ENCODE results near the gene TRIM74. TPM values are rescaled to one million over a fixed set of nuclear protein-coding genes. Genes with fewer than 3 reads are reported as not detected.
"Not testable (repeated sequence)": the region's sequence is repeated elsewhere in the genome, so short reads cannot be mapped to it uniquely, and the experiment has no call there.

Gene TRIM74
- polyA plus RNA-seq, 1 donor from 2014 or later, result 1.7 TPM

- not testable (repeated sequence) for H3K9me3 ChIP-seq (ENCODE audit: low read length); H2AFZ ChIP-seq (ENCODE audit: low read depth, low read length); H3F3A ChIP-seq (ENCODE audit: insufficient read depth, low read length, poor library complexity, severe bottlenecking); H3K36me3 ChIP-seq (ENCODE audit: insufficient read depth, low read length); H3K79me2 ChIP-seq (replicated peaks; ENCODE audit: insufficient read depth, low read length); H3K4me2 ChIP-seq (ENCODE audit: low read length); H3K9me2 ChIP-seq (ENCODE audit: insufficient read depth, low read length); H3K27me3 ChIP-seq (ENCODE audit: insufficient read depth, low read depth, low read length); H4K20me1 ChIP-seq (ENCODE audit: insufficient read depth); H3K4me3 ChIP-seq (ENCODE audit: low read length); H3K27ac ChIP-seq (ENCODE audit: low read length); H3K9ac ChIP-seq (ENCODE audit: low read length)
Measured at GRCh38 chr7:72945597-72945996, 23.7 kb downstream of the TRIM74 start.

DNA sequence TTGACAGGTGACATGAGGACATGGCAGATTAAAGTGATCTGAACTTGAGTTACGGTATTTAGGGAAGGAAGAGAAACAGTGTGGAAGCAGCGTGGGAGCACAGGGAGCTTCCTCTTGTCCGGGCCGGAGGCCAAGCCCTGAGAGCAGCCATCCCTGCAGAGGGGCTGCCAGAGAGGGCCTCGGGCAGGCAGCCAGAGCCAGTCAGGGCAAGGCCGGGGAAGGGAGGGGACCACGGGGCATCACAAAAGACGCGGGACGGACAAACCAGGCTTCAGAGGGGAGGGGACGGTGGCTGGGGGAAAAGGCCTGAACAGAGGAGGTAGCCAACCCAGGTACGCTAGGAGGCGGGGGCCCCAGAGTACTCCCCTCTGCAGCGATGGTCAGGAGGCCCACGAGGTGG, 24.3 kb downstream of the TRIM74 start:
- H3K9me3 ChIP-seq (ENCODE audit: low read length); H3K27me3 ChIP-seq (ENCODE audit: insufficient read depth, low read depth, low read length); H3K9me2 ChIP-seq (ENCODE audit: insufficient read depth, low read length); H4K20me1 ChIP-seq (ENCODE audit: insufficient read depth); H3K9ac ChIP-seq (ENCODE audit: low read length); H3K27ac ChIP-seq (ENCODE audit: low read length); H3K4me2 ChIP-seq (ENCODE audit: low read length); H2AFZ ChIP-seq (ENCODE audit: low read depth, low read length); H3F3A ChIP-seq (ENCODE audit: insufficient read depth, low read length, poor library complexity, severe bottlenecking); H3K79me2 ChIP-seq (replicated peaks; ENCODE audit: insufficient read depth, low read length); H3K36me3 ChIP-seq (ENCODE audit: insufficient read depth, low read length); H3K4me3 ChIP-seq (ENCODE audit: low read length): not testable (repeated sequence)

- H3K36me3 ChIP-seq (ENCODE audit: insufficient read depth, low read length), result not testable (repeated sequence)
Measured at GRCh38 chr7:72942956-72943355, 26.3 kb downstream of the TRIM74 start.

DNA sequence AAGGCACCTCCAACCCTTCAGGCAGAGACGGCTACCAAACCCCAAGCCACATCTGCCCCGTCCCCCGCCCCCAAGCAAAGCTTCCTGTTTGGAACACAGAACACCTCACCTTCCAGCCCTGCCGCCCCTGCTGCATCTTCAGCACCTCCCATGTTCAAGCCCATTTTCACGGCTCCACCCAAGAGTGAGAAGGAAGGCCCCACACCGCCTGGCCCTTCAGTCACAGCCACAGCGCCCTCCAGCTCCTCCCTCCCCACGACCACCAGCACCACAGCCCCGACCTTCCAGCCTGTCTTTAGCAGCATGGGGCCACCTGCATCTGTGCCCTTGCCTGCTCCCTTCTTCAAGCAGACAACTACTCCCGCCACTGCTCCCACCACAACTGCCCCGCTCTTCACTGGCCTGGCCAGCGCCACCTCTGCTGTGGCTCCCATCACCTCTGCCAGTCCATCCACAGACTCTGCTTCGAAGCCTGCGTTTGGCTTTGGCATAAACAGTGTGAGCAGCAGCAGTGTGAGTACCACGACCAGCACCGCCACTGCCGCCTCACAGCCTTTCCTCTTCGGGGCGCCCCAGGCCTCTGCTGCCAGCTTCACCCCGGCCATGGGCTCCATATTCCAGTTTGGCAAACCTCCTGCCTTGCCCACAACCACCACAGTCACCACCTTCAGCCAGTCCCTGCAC, 27.1 kb downstream of the TRIM74 start:
- H3K27ac ChIP-seq (ENCODE audit: low read length); H3K4me3 ChIP-seq (ENCODE audit: low read length); H3F3A ChIP-seq (ENCODE audit: insufficient read depth, low read length, poor library complexity, severe bottlenecking); H4K20me1 ChIP-seq (ENCODE audit: insufficient read depth); H3K9ac ChIP-seq (ENCODE audit: low read length); H3K9me2 ChIP-seq (ENCODE audit: insufficient read depth, low read length); H2AFZ ChIP-seq (ENCODE audit: low read depth, low read length); H3K79me2 ChIP-seq (replicated peaks; ENCODE audit: insufficient read depth, low read length); H3K27me3 ChIP-seq (ENCODE audit: insufficient read depth, low read depth, low read length); H3K9me3 ChIP-seq (ENCODE audit: low read length); H3K4me2 ChIP-seq (ENCODE audit: low read length); H3K36me3 ChIP-seq (ENCODE audit: insufficient read depth, low read length): not testable (repeated sequence)

More at GRCh38 chr7:72942956-72943355, 26.3 kb downstream of the TRIM74 start:
- not testable (repeated sequence) for H3F3A ChIP-seq (ENCODE audit: insufficient read depth, low read length, poor library complexity, severe bottlenecking); H3K9ac ChIP-seq (ENCODE audit: low read length); H3K4me2 ChIP-seq (ENCODE audit: low read length); H2AFZ ChIP-seq (ENCODE audit: low read depth, low read length); H3K4me3 ChIP-seq (ENCODE audit: low read length); H4K20me1 ChIP-seq (ENCODE audit: insufficient read depth); H3K27ac ChIP-seq (ENCODE audit: low read length); H3K9me3 ChIP-seq (ENCODE audit: low read length); H3K9me2 ChIP-seq (ENCODE audit: insufficient read depth, low read length); H3K79me2 ChIP-seq (replicated peaks; ENCODE audit: insufficient read depth, low read length); H3K27me3 ChIP-seq (ENCODE audit: insufficient read depth, low read depth, low read length)

- not testable (repeated sequence) for H3K27me3 ChIP-seq (ENCODE audit: insufficient read depth, low read depth, low read length); H3K9ac ChIP-seq (ENCODE audit: low read length); H3K4me2 ChIP-seq (ENCODE audit: low read length); H3K9me3 ChIP-seq (ENCODE audit: low read length); H3K9me2 ChIP-seq (ENCODE audit: insufficient read depth, low read length); H3K36me3 ChIP-seq (ENCODE audit: insufficient read depth, low read length); H3F3A ChIP-seq (ENCODE audit: insufficient read depth, low read length, poor library complexity, severe bottlenecking); H2AFZ ChIP-seq (ENCODE audit: low read depth, low read length); H3K27ac ChIP-seq (ENCODE audit: low read length); H3K4me3 ChIP-seq (ENCODE audit: low read length); H4K20me1 ChIP-seq (ENCODE audit: insufficient read depth)
- H3K79me2 ChIP-seq (replicated peaks; ENCODE audit: insufficient read depth, low read length), result peaks cover 16% of the 10 kb centered on the region
Measured at GRCh38 chr7:72928216-72928615, 41.0 kb downstream of the TRIM74 start.

- H4K20me1 ChIP-seq (ENCODE audit: insufficient read depth); H3K9me2 ChIP-seq (ENCODE audit: insufficient read depth, low read length); H3K9me3 ChIP-seq (ENCODE audit: low read length); H3K9ac ChIP-seq (ENCODE audit: low read length); H3K4me3 ChIP-seq (ENCODE audit: low read length); H2AFZ ChIP-seq (ENCODE audit: low read depth, low read length); H3K36me3 ChIP-seq (ENCODE audit: insufficient read depth, low read length); H3K27ac ChIP-seq (ENCODE audit: low read length); H3K4me2 ChIP-seq (ENCODE audit: low read length); H3F3A ChIP-seq (ENCODE audit: insufficient read depth, low read length, poor library complexity, severe bottlenecking); H3K27me3 ChIP-seq (ENCODE audit: insufficient read depth, low read depth, low read length): not testable (repeated sequence)
- peaks cover 16% of the 10 kb centered on the region for H3K79me2 ChIP-seq (replicated peaks; ENCODE audit: insufficient read depth, low read length)
Measured at GRCh38 chr7:72927791-72928190, 41.5 kb downstream of the TRIM74 start.
